Body of pancreas (tissue), 4 donors: ENCODE measurements around the gene AK4.
"Not testable (repeated sequence)": the region's sequence is repeated elsewhere in the genome, so short reads cannot be mapped to it uniquely, and the experiment has no call there.

ENCODE experiments used
- POLR2A ChIP-seq, 3 donors: fragments of 450-650 bp; IDR thresholded peaks; one replicate each; pipeline ENCODE4 v1.6.1; 2016; ENCODE audit warnings: antibody characterized with exemption in 3 of 3, mild to moderate bottlenecking in 2 of 3
- TF ChIP-seq, protein P1 (sequence below), 7 experiments: fragments of 450-650 bp in 4 of 7; fragments of 200-600 bp in 3 of 7; sonication (generic) in 3 of 7; IDR thresholded peaks; one replicate each; pipeline ENCODE4 v1.5.1; 2016 to 2019; ENCODE audit warnings: antibody characterized with exemption in 7 of 7

GRCh38 chr1:65139793-65140192 is 8.2 kb upstream of the AK4 start:
- TF ChIP-seq, protein P1, sequence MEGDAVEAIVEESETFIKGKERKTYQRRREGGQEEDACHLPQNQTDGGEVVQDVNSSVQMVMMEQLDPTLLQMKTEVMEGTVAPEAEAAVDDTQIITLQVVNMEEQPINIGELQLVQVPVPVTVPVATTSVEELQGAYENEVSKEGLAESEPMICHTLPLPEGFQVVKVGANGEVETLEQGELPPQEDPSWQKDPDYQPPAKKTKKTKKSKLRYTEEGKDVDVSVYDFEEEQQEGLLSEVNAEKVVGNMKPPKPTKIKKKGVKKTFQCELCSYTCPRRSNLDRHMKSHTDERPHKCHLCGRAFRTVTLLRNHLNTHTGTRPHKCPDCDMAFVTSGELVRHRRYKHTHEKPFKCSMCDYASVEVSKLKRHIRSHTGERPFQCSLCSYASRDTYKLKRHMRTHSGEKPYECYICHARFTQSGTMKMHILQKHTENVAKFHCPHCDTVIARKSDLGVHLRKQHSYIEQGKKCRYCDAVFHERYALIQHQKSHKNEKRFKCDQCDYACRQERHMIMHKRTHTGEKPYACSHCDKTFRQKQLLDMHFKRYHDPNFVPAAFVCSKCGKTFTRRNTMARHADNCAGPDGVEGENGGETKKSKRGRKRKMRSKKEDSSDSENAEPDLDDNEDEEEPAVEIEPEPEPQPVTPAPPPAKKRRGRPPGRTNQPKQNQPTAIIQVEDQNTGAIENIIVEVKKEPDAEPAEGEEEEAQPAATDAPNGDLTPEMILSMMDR (IDR thresholded peaks at IDR 0.05): not testable (repeated sequence)
- not testable (repeated sequence) for TF ChIP-seq POLR2A (IDR thresholded peaks at IDR 0.05)
